Midbrain (tissue), 1 donor: ENCODE results near the gene STXBP2.
A peak's percentile ranks its signal among the peaks of the same experiment; 100 is the strongest.

Experiments
- DNase-seq: peaks from one replicate; lab custom pipeline; 2025; lab: John Stamatoyannopoulos, UW

STXBP2 gene

DNA sequence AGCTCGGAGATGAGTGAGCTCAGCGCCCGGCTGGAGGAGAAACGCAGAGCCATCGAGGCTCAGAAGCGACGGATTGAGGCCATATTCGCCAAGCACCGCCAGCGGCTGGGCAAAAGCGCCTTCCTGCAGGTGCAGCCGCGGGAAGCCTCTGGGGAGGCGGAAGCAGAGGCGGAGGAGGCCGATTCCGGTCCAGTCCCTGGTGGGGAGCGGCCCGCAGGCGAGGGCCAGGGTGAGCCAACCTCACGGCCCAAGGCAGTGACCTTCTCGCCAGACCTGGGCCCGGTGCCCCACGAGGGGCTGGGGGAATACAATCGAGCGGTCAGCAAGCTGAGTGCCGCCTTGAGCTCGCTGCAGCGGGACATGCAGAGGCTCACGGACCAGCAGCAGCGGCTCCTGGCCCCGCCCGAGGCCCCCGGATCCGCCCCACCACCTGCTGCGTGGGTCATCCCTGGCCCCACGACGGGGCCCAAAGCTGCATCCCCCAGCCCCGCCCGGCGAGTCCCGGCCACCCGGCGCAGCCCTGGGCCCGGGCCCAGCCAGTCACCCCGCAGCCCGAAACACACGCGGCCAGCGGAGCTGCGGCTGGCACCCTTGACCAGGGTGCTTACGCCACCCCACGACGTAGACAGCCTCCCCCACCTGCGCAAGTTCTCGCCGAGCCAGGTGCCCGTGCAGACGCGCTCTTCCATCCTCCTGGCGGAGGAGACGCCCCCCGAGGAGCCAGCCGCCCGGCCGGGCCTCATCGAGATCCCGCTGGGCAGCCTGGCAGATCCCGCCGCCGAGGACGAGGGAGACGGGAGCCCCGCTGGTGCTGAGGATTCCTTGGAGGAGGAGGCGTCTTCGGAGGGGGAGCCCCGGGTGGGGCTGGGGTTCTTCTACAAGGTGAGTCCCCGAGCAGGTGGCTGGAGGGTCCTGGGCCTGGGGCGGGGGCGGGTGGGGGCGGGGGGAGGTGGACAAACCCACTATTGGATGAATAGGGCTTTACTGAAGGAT is 24.3 kb upstream of the STXBP2 start:
- no peak for DNase-seq

DNA sequence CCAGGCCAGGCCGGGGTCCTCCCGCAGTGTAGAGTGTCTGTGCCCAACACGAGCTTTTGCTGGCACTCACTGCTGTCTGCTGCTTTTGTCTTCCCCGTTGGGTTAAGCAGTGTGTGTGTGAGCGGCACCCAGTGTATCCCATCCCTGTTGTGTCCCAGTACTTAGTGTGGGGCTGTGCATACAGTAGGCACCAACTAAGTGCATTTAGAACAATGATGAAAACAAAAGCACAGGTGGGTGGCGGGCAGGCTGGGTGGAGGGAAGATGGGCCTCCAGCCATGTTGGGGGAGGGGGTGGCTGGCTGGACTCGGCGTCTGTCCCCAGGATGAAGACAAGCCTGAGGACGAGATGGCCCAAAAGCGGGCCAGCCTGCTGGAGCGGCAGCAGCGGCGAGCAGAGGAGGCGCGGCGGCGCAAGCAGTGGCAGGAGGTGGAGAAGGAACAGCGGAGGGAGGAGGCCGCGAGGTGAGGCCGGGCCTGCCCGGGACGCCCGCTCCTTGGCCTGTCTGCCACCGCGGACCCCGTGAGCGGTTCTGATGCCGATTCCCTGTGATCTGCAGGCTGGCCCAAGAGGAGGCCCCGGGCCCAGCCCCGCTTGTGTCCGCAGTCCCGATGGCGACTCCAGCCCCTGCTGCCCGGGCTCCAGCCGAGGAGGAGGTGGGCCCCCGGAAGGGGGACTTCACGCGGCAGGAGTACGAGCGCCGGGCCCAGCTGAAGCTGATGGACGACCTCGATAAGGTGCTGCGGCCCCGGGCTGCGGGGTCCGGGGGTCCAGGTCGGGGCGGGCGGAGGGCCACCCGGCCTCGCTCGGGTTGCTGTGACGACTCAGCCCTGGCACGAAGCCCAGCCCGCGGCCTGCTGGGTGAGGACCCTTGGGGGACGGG is 21.8 kb upstream of the STXBP2 start:
- no peak for DNase-seq

DNA sequence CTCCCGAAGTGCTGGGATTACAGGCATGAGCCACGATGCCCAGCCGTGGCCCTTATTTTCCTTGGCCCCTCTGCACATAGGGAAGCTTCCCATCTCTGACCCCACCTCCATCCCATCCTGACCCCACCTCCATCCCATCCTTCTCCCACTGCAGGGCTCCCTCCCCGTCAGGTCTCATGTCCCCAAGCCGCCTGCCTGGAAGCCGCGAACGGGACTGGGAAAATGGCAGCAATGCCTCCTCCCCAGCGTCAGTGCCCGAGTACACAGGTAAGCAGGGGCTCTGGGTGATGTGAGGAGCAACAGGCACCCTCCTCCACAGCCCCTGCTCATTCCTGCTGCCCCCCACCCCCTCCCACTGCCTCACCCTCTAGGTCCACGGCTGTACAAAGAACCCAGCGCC is 19.7 kb upstream of the STXBP2 start:
- no peak for DNase-seq

GRCh38 chr19:7617735-7618134 is 19.2 kb upstream of the STXBP2 start:
- DNase-seq, result no peak

GRCh38 chr19:7618348-7618747 is 18.6 kb upstream of the STXBP2 start:
- DNase-seq, result no peak

DNA sequence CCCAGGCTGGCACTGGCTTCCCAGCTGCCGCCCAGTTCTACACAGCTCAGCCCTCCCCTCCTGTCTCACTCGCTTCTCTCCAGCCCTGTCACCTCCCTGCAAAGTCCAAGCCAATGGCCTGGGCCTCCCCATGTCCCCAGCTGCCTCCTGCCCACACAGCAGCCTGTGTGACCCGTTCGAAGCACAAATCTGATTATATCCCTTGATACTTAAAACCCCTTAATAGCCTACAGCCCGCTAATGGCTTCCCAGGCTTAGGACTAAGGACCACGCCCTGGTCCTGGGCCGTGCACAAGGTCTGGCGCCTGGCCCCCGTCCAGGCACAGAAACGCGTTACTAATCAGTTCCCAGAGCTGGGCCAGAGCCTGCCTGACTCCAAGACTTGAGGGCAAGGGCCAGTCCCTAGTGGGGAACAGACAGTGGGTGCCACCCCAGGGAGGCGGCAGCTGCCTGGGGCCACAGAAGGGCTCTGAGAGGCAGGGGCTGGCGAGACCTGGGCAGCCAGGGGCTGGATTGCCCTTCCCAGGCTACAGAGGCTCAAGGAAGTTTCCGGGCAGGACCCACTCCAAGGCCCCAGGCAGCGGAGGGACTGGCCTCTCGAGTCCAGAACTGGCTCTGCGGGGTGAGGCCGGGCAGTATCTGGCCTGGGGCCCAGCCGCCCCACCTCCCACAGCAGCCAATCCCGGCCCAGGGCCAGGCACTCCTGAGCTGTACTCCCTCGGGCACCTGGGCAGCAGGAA is 18.0 kb upstream of the STXBP2 start:
- DNase-seq, result no peak

- no peak for DNase-seq
Observed at GRCh38 chr19:7619671-7620441, 17.1 kb upstream of the STXBP2 start.

GRCh38 chr19:7620442-7621412 is 16.2 kb upstream of the STXBP2 start:
- DNase-seq, result no peak

- DNase-seq, result no peak
Observed at GRCh38 chr19:7622933-7623685, 13.8 kb upstream of the STXBP2 start.

DNA sequence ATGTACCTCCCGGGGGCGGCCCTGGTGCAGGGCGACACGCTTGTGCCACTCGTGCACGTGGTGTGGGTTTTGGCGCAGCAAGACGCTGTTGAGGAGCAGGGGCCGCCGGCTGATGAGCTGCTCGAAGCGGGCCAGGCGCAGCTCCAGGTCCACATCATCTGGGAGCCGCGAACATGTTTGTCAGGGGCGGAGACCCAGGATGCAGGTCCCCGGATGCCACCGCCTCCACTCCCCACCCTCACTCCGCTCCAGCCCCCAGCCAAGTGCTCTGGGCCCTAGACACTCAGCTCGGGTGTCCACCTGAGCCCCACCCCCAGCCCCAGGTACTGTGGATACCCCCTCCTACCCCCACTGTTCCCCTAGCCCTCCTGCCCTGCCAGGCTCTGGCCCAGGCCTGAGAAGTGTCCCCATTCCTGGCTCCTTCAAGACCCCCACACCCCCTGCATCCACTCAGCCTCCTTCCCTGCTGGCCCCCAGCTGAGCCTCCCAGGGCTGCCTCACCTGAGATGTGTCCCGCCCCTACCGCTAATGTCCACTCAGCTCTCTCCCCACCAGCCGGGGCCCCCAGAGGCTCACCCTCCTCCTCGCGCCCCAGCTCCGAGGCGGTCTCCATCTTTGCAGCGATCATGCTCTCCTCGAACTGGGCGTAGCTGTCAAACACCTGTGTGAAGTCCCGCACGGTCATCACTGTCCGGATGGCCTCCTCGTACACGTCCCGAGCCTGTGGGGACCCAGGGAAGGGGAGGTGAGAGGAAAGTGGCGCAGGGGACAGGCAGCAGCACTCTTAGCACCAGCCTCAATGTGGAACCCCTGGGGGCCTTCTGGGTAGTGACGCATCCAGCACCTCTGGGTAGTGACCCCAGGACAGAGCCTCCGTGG is 12.9 kb upstream of the STXBP2 start:
- no peak for DNase-seq

GRCh38 chr19:7624810-7625209 is 12.1 kb upstream of the STXBP2 start:
- DNase-seq, result no peak

DNA sequence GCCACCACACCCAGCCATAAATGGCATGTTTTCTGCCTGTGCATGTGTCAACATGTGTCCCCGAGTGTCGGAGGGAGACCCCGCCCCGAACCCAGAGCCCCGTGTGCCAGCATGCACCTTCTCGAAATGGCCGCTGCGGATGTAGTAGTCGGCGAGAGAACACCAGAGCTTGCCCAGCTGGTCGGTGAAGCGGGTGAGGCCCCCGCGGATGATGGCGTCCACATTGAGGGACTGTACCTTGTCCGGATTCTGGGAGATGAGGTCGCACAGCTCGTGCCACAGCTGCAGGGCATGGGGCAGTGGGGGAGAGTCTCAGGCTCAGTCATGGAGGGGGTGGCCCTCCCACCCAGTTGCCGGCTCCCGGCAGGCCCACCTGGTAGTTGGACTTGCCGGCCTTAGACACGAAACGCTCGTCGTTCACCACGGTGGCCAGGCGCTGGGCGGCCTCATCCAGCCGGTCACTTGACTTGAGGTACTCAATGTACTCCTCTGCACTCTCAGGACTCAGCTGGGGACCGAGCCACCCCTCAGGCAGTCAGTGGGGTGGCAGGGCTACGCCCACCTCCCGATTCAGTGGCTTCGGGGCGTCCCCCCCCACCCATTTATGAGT is 11.0 kb upstream of the STXBP2 start:
- DNase-seq, result no peak

- DNase-seq, result no peak
Observed at GRCh38 chr19:7627166-7627565, 9.7 kb upstream of the STXBP2 start.

DNA sequence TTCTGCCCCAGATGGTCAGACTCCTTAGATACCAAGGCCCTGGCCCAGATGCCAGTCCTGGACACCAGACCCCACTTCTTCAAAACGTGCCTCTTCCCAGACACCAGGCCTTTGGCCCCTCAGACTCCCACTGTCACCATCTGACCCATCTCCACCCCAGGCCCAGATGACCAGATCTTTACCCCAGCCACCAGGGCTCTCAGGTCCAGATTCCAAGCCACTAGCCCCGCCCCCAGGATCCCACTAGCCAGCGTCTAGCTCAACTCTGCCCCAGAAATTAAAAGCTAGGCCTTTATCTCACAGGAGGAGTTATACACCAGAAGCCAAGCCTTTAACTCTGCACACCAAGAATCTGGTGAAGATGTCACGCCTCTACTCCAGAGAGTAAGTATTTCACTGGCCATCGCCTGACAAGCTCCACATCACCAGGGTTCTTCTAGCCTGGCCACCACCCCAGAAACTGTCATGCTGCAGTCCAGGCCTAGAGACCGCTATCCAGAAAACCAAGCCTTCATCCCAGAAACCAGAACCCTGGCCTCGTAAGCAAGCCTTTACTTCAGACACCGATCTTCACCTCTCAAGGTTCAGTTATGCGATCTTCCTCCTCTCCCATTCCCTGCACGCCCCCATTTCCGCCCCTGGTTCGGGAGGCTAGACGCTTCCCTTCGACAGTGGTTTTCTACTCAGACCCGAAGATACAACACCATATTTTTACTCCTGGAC is 8.2 kb upstream of the STXBP2 start:
- no peak for DNase-seq

- DNase-seq, result peak; percentile 99
Observed at GRCh38 chr19:7629347-7630054, 7.4 kb upstream of the STXBP2 start, which contains the start of the genes PET100 and XAB2. Gene PET100 (plus strand): TSS chr19:7629793. CDS start chr19:7629834, 41 bp downstream. Gene XAB2 (minus strand): TSS chr19:7629545. CDS start chr19:7629527, 18 bp downstream.

DNA sequence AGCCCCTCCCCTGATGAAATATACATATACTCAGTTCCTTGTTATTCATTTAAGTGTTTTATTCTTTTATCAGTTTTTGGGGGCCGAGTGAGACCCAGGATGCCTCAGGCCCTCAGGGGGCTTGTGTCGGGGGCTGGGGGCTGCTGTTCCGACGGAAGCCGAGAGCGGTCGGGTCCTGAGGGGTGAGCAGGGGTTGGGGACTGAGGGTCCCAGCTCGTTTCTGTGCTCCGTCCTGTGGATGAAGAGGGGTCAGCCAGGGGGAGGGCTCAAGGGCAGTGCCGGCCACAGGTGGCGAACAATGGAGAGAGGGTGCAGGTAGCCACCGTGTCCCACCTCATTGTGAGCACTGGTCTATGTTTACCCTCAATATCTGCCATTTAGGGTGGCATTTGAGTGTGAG is 5.3 kb upstream of the STXBP2 start:
- no peak for DNase-seq
